GM19463 (cell line): ENCODE measurements around the gene BRINP3.
"Not testable (repeated sequence)": the region's sequence is repeated elsewhere in the genome, so short reads cannot be mapped to it uniquely, and the experiment has no call there.

Experiments used
- ATAC-seq: cut with Tn5 transposase; IDR thresholded peaks from one replicate; pipeline ENCODE4 v1.9.1; 2021; ENCODE audit warnings: mild to moderate bottlenecking, moderate library complexity; ENCODE audit not compliant: unreplicated experiment

BRINP3 gene

DNA sequence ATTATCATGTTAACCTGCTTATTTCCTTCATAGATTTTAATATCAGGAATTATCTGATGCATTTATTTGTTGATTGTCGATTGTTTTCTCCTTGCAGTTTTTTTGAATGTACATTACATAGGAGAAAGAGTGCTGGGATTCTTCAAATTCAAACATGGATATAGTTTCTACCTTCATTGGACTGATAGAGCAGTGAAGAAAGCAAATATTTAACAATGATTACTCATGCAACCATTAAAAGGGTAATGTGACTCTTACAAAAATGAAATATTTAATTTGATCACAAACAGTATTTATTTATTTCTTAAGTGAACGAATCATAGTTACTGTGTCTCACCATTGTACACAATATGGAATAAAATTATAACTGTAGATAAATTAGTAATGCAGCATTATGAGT, 350.9 kb downstream of the BRINP3 start:
- no peak for ATAC-seq

DNA sequence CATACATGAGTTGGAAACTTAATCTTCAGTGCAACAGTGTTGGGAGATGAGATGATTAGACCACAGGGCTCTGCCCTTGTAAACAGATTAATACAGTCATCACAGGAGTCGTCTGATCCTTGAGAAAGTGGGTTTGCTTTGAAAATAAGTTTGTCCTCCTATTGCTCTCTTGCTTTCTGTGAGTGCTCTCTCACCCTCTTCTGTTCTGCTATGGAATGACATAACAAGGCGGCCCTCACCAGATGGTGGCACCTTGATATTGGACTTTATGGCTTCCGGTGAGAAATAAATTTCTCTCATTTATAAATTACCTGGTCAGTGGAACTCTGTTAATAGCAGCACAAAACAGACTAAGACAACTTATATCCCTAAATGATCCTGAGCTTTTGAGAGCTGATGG, 353.6 kb downstream of the BRINP3 start:
- no peak for ATAC-seq

DNA sequence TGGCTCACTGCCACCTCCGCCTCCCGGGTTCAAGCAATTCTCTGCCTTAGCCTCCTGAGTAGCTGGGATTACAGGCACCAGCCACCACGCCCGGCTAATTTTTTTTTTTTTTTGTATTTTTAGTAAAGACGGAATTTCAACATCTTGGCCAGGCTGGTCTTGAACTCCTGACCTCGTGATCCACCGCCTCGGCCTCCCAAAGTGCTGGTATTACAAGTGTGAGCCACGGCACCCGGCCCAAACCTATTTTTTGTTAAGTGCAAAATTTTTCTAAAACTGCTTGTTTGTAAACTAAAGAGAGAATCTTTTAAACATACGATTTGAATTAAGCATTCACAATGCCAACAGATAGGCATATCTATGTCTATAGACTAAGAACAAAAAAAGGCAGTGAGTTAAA, 357.1 kb downstream of the BRINP3 start:
- not testable (repeated sequence) for ATAC-seq

DNA sequence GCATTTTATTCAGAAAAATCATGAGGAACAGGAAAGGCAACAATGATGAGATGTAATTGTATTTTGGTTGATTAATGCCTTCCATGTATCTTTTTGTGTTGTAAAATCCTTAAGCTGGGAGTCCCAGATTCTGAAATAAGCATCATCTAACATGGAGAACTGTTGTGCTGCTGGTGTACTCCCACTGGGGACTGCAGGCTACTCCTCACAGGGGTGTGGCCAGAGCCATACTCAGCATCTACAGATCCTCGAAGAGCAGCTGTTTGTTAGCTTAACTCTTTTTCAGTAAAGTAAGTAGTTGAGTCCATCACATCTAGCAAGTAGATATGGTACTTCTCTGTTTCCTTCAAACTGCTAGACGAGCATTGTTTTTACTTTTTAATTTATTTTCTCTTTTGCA, 358.0 kb downstream of the BRINP3 start:
- ATAC-seq: no peak

DNA sequence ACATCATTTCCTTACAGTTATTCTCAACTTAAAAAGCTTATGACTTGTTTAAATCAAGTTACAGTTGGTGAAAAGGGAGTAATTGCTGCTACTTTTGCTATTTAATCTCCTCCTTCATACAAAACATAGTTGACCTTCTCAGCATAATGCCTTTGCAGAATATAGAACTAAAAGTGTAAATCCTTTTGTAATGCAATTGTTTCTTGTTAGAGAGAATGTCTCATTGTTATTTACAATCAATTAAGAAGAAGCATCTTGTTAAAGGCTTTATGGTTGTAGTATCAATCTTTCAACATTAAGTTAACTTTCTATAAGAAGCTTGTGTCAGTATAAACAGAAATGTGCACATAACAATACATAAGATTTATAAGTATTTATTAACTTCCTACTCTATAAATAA, 360.7 kb downstream of the BRINP3 start:
- no peak for ATAC-seq

DNA sequence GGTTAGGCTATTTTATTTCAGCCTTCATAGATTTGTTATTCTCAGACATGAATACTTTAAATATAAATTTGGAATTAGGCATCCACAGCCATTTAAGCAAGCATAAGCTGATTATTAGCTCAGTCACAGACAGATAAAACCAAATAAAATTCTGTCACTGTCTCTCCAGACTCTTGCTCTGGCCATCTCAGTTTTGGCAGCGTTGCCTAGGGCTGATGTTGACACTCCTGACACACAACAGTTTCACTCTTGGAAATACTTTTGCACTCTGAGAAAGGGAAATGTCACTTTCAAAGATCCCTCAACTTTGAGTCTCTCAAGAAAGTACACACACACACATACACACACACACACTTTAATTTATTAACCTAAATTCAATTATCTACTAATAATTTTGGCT, 372.7 kb downstream of the BRINP3 start:
- ATAC-seq: no peak

DNA sequence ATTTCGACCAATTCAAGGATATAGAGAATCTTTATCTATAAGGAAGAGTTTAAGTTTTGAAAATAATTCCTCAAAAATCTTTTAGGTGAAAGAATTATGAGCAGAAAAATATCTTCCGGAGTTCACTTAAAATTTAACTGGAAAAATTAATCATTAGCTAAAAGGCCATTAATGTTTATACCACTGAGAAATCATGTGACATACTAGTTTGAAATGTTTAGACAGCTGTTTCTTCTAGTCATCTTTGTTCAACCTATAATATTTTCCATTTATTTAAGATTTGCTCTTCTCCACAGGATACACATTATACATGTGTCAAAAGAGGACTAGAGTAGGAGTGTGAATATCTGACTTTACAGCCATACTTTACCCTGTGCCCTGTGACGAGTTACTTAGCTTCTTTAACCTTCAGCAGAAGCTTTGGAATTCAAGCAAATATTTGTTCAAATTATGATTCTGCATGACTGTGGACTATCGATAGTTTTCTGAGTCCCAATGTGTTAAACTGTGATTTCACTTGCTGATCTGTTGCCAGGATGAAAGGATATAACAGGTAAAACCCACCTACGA, 374.8 kb downstream of the BRINP3 start:
- no peak for ATAC-seq

DNA sequence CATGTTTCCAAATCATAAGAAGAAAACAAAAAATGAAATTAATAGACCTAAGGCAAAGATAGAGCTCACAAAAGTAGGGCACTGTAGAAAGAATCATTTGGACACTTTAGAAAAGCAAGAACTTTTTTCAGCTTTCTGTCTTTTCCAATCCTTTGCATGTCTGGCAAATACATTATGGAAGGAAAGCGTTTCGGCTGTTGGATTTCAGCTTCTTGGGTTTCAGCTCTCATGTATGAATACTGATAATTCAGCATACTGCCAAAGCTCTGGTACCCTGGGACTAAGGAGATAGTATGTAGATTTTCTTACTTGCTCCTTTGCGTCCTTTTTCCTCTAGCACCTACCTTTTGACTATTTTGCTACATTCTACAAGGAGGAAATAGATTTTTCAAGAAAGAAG, 375.9 kb downstream of the BRINP3 start:
- no peak for ATAC-seq

DNA sequence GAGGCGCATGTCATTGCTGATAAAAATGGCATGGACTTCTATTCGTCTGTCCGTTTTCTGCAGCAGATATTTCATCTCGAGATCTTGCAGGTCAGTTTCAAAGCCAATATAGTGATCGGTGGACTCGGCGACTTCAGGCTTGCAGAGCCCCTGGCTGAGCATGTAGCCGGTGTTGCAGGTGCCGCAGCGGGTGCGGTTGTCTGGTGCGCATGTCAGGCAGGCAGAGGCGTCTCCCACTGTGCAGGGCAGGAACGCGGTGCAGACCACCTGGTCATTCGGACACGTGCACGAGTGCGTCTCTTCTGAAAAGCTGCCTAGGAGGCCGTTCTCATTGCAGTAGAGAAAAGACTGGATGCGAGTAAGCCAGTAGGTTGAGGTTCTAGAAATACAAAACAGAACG, 378.9 kb downstream of the BRINP3 start:
- no peak for ATAC-seq

DNA sequence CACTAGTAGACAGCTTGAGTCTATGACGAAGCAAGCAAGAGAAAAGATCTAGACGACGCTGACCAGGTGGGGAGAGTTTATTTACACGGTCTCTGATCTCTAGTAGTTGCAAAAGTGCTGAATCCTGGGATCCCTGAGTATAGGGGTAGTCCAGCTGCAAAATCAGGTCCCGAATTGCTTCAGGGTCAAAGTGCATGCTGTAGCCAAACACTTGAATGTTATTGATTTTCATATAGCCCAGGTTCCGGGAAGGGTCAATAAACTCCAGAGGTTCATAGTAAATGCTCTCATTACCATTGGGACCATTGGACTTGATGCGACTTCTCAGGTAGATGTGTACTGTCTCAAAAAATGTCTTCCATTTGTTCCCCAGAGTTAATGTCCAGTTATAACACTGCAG, 379.6 kb downstream of the BRINP3 start:
- no peak for ATAC-seq

DNA sequence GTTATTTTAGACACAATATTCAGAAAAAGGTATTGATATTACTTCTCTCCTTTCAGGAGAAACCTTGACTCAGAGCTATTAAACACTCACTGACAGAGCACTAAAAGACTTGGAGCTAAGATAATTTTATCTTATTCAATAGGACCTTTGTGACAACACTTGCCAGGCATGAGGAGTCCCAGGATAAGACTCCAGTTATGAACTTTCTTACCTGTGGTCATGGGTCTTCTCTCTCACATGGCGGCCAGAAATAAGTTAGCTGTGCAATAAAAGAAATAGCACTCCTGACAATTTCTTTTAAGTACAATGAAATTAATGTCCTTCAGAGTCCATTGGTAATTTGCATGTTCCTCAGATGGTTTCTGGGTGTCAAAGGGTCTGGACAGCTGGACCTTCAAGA, 382.1 kb downstream of the BRINP3 start:
- ATAC-seq: no peak

DNA sequence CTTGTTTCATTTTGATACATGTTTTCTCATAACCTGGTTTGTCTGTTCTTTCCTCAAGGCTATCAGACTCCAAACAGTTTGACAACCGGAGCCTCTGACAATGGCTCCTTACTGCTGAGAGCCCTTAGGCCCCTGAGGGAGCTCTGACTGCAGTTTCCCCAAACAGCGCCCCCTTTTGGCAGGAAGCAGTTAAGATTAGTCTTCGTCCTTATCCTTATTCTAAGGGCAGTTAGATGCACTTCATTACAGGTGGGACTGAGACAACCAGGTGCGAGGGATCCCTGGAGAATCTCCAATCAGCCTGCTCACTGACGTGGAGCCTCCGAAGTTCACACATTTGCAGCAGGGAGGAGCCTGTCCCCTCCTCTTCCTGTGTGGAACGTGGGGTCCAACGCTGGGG, 393.1 kb downstream of the BRINP3 start:
- no peak for ATAC-seq

DNA sequence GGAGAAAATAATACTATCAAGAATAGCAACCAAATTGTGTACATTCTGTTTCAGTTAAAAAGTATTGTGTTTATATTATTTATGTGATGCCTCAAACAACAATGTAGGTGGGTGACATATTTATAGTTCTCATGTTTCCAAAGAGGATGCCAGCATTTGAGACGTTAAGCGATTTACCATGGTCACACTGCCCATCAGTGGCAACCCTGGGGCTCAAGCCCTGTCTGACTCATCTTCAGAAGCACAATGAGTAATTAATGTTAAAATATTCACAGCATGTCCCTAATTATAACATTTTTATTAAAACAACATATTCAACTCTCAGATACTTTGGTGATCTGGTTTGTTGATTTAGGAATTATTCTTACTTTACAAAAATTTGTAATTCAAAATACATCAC, 409.4 kb downstream of the BRINP3 start:
- no peak for ATAC-seq

DNA sequence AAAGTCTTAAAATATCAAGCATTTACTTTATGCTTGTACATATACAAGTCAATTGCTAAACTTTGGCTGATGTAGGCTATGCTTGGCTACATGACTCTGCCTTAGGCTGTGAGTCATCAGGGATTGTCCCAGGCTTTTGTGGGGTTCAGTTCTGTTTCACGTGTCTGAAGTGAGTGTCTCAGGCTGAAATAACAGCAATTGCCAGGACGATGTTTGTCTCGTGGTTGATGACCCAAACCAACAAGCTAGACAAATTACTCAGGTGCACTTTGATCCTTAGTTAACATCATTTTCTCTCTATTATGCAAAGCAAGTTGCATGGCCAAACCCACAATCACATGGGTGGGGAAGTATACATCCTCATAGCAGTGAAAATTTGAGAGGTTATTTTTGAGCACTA, 410.1 kb downstream of the BRINP3 start:
- ATAC-seq: peak; percentile 80

DNA sequence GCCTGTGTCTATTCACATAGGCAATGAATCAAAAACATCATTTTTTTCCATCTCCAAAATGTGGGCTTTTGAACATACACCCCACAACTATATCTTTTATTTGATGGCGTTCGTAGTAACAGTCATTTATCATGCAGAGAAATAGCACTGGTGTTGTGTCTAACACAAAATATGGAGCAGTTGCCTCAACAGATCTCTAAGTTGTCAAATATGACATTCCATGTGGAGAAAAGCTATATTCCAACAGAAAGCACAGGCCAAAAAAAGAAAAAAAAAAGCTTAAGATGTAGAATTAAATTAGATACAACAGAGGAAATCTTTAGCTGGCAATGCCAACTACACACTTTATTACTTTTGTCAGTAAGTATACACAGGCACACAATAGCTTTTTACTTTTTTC, 411.7 kb downstream of the BRINP3 start:
- ATAC-seq: no peak

DNA sequence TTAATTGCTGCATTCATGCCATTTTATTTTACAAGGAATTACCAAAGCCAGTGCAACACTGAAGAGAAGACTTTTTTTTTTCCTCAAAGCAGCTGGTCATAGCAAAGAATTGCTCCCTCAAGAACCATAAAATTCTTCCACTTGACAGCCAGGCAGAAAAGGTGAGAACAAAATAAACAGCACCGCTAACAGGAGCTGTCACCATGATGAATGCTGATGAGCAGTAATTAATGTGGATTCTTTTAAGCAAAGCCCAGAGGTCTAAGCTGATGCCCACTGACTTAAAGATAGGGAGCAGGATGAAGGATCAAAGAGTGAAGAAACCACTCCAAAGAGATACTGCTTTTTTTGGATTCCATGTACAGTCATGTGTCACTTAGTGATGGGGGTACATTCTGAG, 428.4 kb downstream of the BRINP3 start:
- no peak for ATAC-seq
